SK-N-MC (cell line): ENCODE data around the gene OR2T6.

Experiments
- DNase-seq: peaks from one replicate; pipeline ENCODE4 v3.0.0-alpha.2; 2011; ENCODE audit warnings: low read depth, low spot score
- H3K27ac ChIP-seq: fragments of 200-600 bp; sonication (generic); 2 replicates; pipeline ENCODE4 v1.5.1; 2016; ENCODE audit warnings: mixed run types
- H3K36me3 ChIP-seq: fragments of 200-600 bp; sonication (generic); 2 replicates; pipeline ENCODE4 v1.6.1; 2017; ENCODE audit warnings: antibody characterized with exemption, low read length, mixed read lengths; ENCODE audit not compliant: insufficient read depth
- H3K4me3 ChIP-seq: fragments of 200-600 bp; sonication (generic); 2 replicates; pipeline ENCODE4 v1.5.1; 2016
- H3K9ac ChIP-seq: fragments of 200-600 bp; sonication (generic); 2 replicates; pipeline ENCODE4 v1.8.0; 2017; ENCODE audit warnings: mixed run types, mixed read lengths; ENCODE audit not compliant: insufficient read length
- H3K9me3 ChIP-seq: fragments of 200-600 bp; sonication (generic); 2 replicates; pipeline ENCODE4 v1.6.1; 2017; ENCODE audit warnings: low read depth, mild to moderate bottlenecking, antibody characterized with exemption, low read length, moderate library complexity, mixed read lengths
- EZH2 ChIP-seq: fragments of 200-600 bp; sonication (generic); IDR thresholded peaks from one replicate; pipeline ENCODE4 v1.6.1; 2017; ENCODE audit warnings: antibody characterized with exemption
- FOXP2 ChIP-seq: optimal IDR thresholded peaks from 2 replicates; pipeline ENCODE3; 2011; ENCODE audit warnings: mild to moderate bottlenecking, moderate library complexity; ENCODE audit not compliant: insufficient read depth; ENCODE audit errors: extremely low read length, control extremely low read depth
- POLR2AphosphoS5 ChIP-seq: IDR thresholded peaks from 2 replicates; pipeline ENCODE4 v1.6.1; 2012; ENCODE audit warnings: mild to moderate bottlenecking, low read depth, low read length, borderline replicate concordance

OR2T6 gene

GRCh38 chr1:248375446-248375845 is at the start of gene OR2T6:
OR2T6 (plus strand) TSS chr1:248375746; CDS start chr1:248387609, 11,863 bp downstream.
- Histone ChIP-seq H3K9me3 (no peaks in the 10 kb centered on the region), H3K36me3 (no peaks in the 10 kb centered on the region), H3K4me3 (no peak within 1 kb of the TSS), H3K27ac (no peak within 1 kb of the TSS), H3K9ac (no peak within 1 kb of the TSS)
- TF ChIP-seq EZH2, result no peak
- TF ChIP-seq POLR2AphosphoS5, result no peak
- DNase-seq, result no peak

DNA sequence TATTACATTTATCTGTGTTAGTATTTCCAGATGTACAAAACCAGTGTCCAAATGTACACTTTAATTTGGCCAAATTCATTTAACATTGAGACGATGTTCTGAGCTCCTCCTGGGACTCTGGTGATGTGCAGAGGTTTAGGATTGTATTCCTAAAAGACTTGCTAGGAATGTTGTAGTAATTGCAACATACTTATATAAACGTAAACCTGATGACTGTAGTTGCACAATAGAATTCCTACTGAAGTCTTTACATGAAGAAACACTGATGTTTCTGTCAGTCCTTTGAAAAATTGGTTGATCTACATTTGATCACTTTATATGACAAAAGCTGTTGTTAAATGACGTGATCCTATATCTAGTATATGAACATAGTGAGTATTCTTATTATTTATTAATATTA is 32.1 kb upstream of the OR2T6 start:
- Histone ChIP-seq H3K27ac (no peak overlapping the region), H3K9ac (no peak overlapping the region), H3K4me3 (no peak overlapping the region), H3K36me3 (no peaks in the 10 kb centered on the region), H3K9me3 (no peaks in the 10 kb centered on the region)
- TF ChIP-seq FOXP2 (no peak), POLR2AphosphoS5 (no peak), EZH2 (no peak)
- no peak for DNase-seq

DNA sequence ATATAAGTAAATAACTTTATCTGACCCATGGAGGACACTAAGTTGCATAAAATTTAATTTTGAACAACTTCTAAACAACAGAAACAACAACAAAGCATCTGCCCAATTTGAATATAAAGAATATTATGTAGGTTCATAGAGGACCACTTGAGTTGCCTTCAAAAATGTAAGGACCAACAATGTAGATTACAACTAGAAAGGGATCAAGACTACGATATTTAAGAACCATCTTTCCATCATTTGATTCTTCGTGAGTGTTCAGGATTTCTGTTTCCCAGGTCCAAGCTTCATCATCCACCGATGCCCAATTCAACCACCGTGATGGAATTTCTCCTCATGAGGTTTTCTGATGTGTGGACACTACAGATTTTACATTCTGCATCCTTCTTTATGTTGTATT is 27.1 kb upstream of the OR2T6 start, which contains the start of gene OR14C36:
Gene OR14C36 (plus strand): TSS at position 301 of the 400 bp plus-strand sequence. CDS start 0 bp downstream, at position 301.
- TF ChIP-seq EZH2, result no peak
- TF ChIP-seq POLR2AphosphoS5, result no peak
- TF ChIP-seq FOXP2, result no peak
- no peak within 1 kb of the TSS for H3K27ac ChIP-seq
- no peak within 1 kb of the TSS for H3K9ac ChIP-seq
- no peaks in the 10 kb centered on the region for H3K36me3 ChIP-seq
- DNase-seq, result no peak
- H3K4me3 ChIP-seq, result no peak within 1 kb of the TSS
- H3K9me3 ChIP-seq, result no peaks in the 10 kb centered on the region

- H3K36me3 ChIP-seq, result no peaks in the 10 kb centered on the region
- TF ChIP-seq EZH2, result no peak
- no peak for TF ChIP-seq POLR2AphosphoS5
- no peak for TF ChIP-seq FOXP2
- H3K9ac ChIP-seq, result no peak overlapping the region
- no peak for DNase-seq
- H3K9me3 ChIP-seq, result no peaks in the 10 kb centered on the region
- H3K27ac ChIP-seq, result no peak overlapping the region
- H3K4me3 ChIP-seq, result no peak overlapping the region
These were observed 16.1 kb upstream of the OR2T6 start for GRCh38 chr1:248359415-248359814.

DNA sequence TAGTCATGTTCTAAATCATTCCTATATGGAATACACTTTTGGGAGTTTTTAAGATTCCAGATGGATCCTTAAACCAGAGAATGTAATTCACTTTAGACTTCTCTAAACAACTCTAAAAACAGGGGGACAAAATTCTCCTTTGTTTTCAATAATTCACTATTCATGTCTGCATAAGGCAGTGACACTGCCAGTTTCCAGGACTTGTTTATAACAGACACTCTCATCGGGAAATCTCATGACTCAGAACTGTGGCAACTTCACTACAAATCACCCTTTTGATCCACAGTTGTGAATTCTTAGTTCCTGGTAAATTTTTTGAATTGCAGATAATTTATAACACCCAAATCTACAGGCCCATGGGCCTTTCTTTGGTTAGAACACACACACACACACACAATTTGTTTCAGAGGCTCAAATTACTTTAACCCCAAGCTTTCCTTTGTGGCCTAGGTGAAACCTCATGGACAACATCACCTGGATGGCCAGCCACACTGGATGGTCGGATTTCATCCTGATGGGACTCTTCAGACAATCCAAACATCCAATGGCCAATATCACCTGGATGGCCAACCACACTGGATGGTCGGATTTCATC is 14.3 kb upstream of the OR2T6 start, which contains the start of gene OR2T4:
Gene OR2T4 (plus strand): TSS at position 545 of the 595 bp plus-strand sequence. CDS start 0 bp downstream, at position 545.
- Histone ChIP-seq H3K4me3 (no peak within 1 kb of the TSS), H3K36me3 (no peaks in the 10 kb centered on the region), H3K9me3 (no peaks in the 10 kb centered on the region), H3K9ac (no peak within 1 kb of the TSS), H3K27ac (no peak within 1 kb of the TSS)
- DNase-seq, result no peak
- no peak for TF ChIP-seq POLR2AphosphoS5
- no peak for TF ChIP-seq EZH2
- no peak for TF ChIP-seq FOXP2

DNA sequence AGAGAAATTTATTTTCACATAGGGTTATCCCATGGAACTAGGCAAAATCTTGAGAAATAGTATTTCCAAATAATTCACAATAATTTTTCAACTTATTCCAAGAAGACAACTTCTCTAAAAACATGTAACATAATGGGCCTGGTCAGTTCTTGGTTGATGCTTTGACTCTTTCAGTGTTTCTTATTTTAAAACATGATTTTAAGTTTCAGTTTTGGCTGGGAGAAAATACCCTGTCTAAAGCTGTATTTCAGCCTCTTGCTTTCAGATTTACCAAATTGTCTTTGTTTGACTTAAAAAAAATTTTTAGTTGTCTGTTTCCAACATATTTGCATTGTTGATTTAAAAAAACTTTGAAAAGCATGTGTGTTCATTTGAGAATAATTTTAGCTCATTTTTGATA is 8.9 kb upstream of the OR2T6 start:
- no peak overlapping the region for H3K9ac ChIP-seq
- H3K9me3 ChIP-seq, result no peaks in the 10 kb centered on the region
- DNase-seq, result no peak
- no peaks in the 10 kb centered on the region for H3K36me3 ChIP-seq
- TF ChIP-seq EZH2, result no peak
- no peak for TF ChIP-seq POLR2AphosphoS5
- no peak for TF ChIP-seq FOXP2
- no peak overlapping the region for H3K27ac ChIP-seq
- H3K4me3 ChIP-seq, result no peak overlapping the region

- no peaks in the 10 kb centered on the region for H3K9me3 ChIP-seq
- no peak for DNase-seq
These were observed 3.2 kb upstream of the OR2T6 start for GRCh38 chr1:248372394-248372793.

DNA sequence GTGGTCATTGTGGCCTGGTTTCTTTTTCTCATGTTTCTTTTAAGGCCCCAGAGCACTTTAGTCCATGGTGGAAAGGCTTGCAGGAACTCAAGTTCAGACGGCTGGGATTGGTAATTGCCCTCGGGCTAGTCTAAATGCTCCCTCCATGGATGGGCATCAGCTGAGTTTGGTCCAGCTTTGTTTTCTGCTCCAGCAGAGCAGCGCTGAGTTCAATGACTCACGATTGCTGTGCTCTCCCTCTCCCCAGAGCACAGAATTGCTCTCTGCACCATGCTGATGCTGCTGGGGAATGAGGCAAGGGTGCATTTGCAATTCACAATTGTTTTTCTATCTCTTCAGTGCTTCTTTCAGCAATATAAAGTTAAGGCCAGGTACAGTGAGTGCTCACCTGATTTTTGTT is 1.8 kb upstream of the OR2T6 start:
- H3K9me3 ChIP-seq, result no peaks in the 10 kb centered on the region
- H3K27ac ChIP-seq, result no peak overlapping the region
- no peak overlapping the region for H3K9ac ChIP-seq
- H3K36me3 ChIP-seq, result no peaks in the 10 kb centered on the region
- no peak overlapping the region for H3K4me3 ChIP-seq
- no peak for DNase-seq
- no peak for TF ChIP-seq EZH2
- no peak for TF ChIP-seq POLR2AphosphoS5
- no peak for TF ChIP-seq FOXP2

More at GRCh38 chr1:248372394-248372793, 3.2 kb upstream of the OR2T6 start:
- Histone ChIP-seq H3K27ac (no peak overlapping the region), H3K4me3 (no peak overlapping the region), H3K9ac (no peak overlapping the region), H3K36me3 (no peaks in the 10 kb centered on the region)
- no peak for TF ChIP-seq POLR2AphosphoS5
- TF ChIP-seq FOXP2, result no peak
- TF ChIP-seq EZH2, result no peak

DNA sequence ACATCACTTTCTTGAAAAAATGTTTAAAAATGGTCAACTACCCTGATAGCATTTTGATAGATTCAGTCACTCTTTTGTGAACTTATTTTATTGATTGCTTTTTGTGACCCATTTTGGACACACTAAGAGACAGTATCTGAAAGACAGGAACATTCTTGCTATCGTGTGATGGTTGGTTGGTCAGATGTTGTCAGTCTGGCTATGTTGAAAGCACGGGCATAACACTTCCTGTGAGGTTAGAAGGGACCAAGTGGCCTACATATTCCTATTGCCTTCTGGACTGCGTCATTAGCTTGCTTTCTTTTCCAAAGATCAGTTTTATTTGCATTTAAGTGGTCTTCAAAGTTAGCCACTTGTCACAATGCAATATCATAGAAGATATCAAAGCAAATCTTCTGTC is 1.4 kb downstream of the OR2T6 start:
- Histone ChIP-seq H3K9me3 (no peaks in the 10 kb centered on the region), H3K9ac (no peak overlapping the region), H3K27ac (no peak overlapping the region), H3K4me3 (no peak overlapping the region), H3K36me3 (no peaks in the 10 kb centered on the region)
- TF ChIP-seq FOXP2 (no peak), EZH2 (no peak), POLR2AphosphoS5 (no peak)
- no peak for DNase-seq
